B cell (primary cell): Measurements from ENCODE around the gene NEMP2. TPM values are rescaled to one million over a fixed set of nuclear protein-coding genes. Genes with fewer than 3 reads are reported as not detected.

Experiments used
- ATAC-seq: fragments of 200-7000 bp; cut with Tn5 transposase; one replicate; pipeline ENCODE4 v1.10.0; 2021; ENCODE audit warnings: low read depth, mild to moderate bottlenecking, moderate number of reproducible peaks, moderate library complexity
- CTCF ChIA-PET: fragments of 350-600 bp; sonication (Branson Sonifier 250); formaldehyde crosslinking; loops from one replicate; lab custom pipeline; 2021; ENCODE audit warnings: antibody characterized with exemption, inconsistent platforms; lab: Charles Lee
- POLR2A ChIA-PET: fragments of 350-600 bp; sonication (Branson Sonifier 250); formaldehyde crosslinking; loops from one replicate; lab custom pipeline; 2021; ENCODE audit warnings: antibody characterized with exemption; lab: Charles Lee
- DNase-seq: peaks from one replicate; pipeline ENCODE4 v3.0.0; 2013
- H2AFZ ChIP-seq: 2 replicates; pipeline ENCODE4 v1.6.1; 2012; ENCODE audit warnings: mild to moderate bottlenecking, low read depth, low read length; ENCODE audit not compliant: insufficient read depth, poor library complexity, severe bottlenecking
- H3K27ac ChIP-seq, 2 donors: 1 replicate in 1 of 2; 2 replicates in 1 of 2; pipeline ENCODE4 v1.5.1; 2012 to 2013; ENCODE audit warnings: low read length in 2 of 2, mild to moderate bottlenecking in 2 of 2, moderate library complexity in 1 of 2
- H3K27me3 ChIP-seq, 4 experiments: fragments of 200-600 bp in 1 of 4; sonication (generic) in 1 of 4; replicated peaks in 1 of 4; 1 replicate in 2 of 4; 2 replicates in 2 of 4; pipeline versions ENCODE4 v1.6.1 to v1.7.0; 2013 to 2016; ENCODE audit warnings: low read length in 3 of 4, mild to moderate bottlenecking in 2 of 4, mixed read lengths in 1 of 4, moderate library complexity in 1 of 4; ENCODE audit not compliant: insufficient read depth in 4 of 4, control insufficient read depth in 3 of 4; ENCODE audit errors: control extremely low read depth in 1 of 4
- H3K36me3 ChIP-seq, 2 experiments: replicated peaks in 1 of 2; 1 replicate in 1 of 2; 2 replicates in 1 of 2; pipeline versions ENCODE4 v1.6.1 to v1.7.1; 2013; ENCODE audit warnings: low read length in 1 of 2; ENCODE audit not compliant: insufficient read depth in 2 of 2, control insufficient read depth in 1 of 2; ENCODE audit errors: control extremely low read depth in 1 of 2, extremely low read depth in 1 of 2
- H3K4me1 ChIP-seq, 2 donors: fragments of 200-600 bp in 1 of 2; sonication (generic) in 1 of 2; 1 replicate in 1 of 2; 2 replicates in 1 of 2; pipeline versions ENCODE4 v1.5.1 to v1.6.1; 2013 to 2017; ENCODE audit warnings: low read length in 2 of 2; ENCODE audit not compliant: control insufficient read depth in 2 of 2, insufficient read depth in 2 of 2
- H3K4me2 ChIP-seq: replicated peaks from 2 replicates; pipeline ENCODE3; 2012; ENCODE audit warnings: mild to moderate bottlenecking, low read depth, low read length; ENCODE audit not compliant: poor library complexity, severe bottlenecking
- H3K4me3 ChIP-seq, 5 experiments: fragments of 200-600 bp in 1 of 5; sonication (generic) in 1 of 5; 1 replicate in 3 of 5; 2 replicates in 2 of 5; pipeline versions ENCODE4 v1.5.1 to v1.7.0; 2011 to 2016; ENCODE audit warnings: low read length in 4 of 5, mild to moderate bottlenecking in 4 of 5, low read depth in 2 of 5, control low read depth in 1 of 5, moderate library complexity in 1 of 5; ENCODE audit not compliant: insufficient read depth in 1 of 5; ENCODE audit errors: control extremely low read depth in 1 of 5, extremely low read depth in 1 of 5
- H3K79me2 ChIP-seq: fragments of 200-600 bp; sonication (generic); one replicate; pipeline ENCODE4 v1.6.0; 2016; ENCODE audit warnings: low read length; ENCODE audit not compliant: control insufficient read depth, insufficient read depth
- H3K9ac ChIP-seq: fragments of 200-600 bp; sonication (generic); 2 replicates; pipeline ENCODE4 v1.6.1; 2017; ENCODE audit warnings: mild to moderate bottlenecking, low read length, moderate library complexity
- H3K9me3 ChIP-seq, 3 donors: one replicate each; pipeline versions ENCODE4 v1.6.1 to v1.7.1; 2013; ENCODE audit warnings: low read length in 2 of 3; ENCODE audit not compliant: control insufficient read depth in 2 of 3, insufficient read depth in 1 of 3; ENCODE audit errors: control extremely low read depth in 1 of 3
- H4K20me1 ChIP-seq: 2 replicates; pipeline ENCODE4 v1.6.0; 2012; ENCODE audit warnings: mild to moderate bottlenecking, low read length; ENCODE audit not compliant: insufficient read depth, control insufficient read depth, poor library complexity, severe bottlenecking
- H3K27ac Mint-ChIP-seq: one replicate; pipeline ENCODE4 v1.8.0; 2021; ENCODE audit warnings: mixed read lengths
- H3K27me3 Mint-ChIP-seq: one replicate; pipeline ENCODE4 v1.8.0; 2021; ENCODE audit warnings: mixed read lengths
- H3K4me1 Mint-ChIP-seq: one replicate; pipeline ENCODE4 v1.8.0; 2021; ENCODE audit warnings: mixed read lengths
- H3K4me3 Mint-ChIP-seq: one replicate; pipeline ENCODE4 v1.8.0; 2021; ENCODE audit warnings: mixed read lengths
- H3K9me3 Mint-ChIP-seq: one replicate; pipeline ENCODE4 v1.8.0; 2022; ENCODE audit warnings: mixed read lengths; ENCODE audit not compliant: insufficient read depth
- CTCF ChIP-seq: fragments of 200-600 bp; IDR thresholded peaks from one replicate; pipeline ENCODE4 v1.8.0; 2022; ENCODE audit warnings: antibody characterized with exemption, mild to moderate bottlenecking
- EZH2 ChIP-seq: IDR thresholded peaks from 2 replicates; pipeline ENCODE4 v1.6.1; 2012; ENCODE audit warnings: borderline replicate concordance, low read depth, mild to moderate bottlenecking, moderate library complexity, low read length; ENCODE audit not compliant: insufficient read depth, poor library complexity, severe bottlenecking
- WGBS: methylation state at CpG from one replicate; pipeline ENCODE4 v1.1.5; 2013; ENCODE audit warnings: missing lambda C conversion rate; ENCODE audit not compliant: insufficient coverage; 5-methylcytosine and 5-hydroxymethylcytosine counted together
- intact Hi-C: fragments of 100-400 bp; cut with micrococcal nuclease; formaldehyde crosslinking; loops from one replicate; pipeline ENCODE4 v1.10.0; 2022
- polyA plus RNA-seq: library from polyadenylated mRNA; depleted of rRNA; stranded (reverse); fragments of >200 nt; gene quantifications from 2 replicates; pipeline ENCODE4 v1.2.3, GENCODE V29; 2012
- total RNA-seq, 2 donors: library from RNA; stranded (reverse); fragments of 120-200 nt in 1 of 2; gene quantifications; 1 replicate in 1 of 2; 2 replicates in 1 of 2; pipeline versions ENCODE4 v1.2.3 to v1.2.4, GENCODE V29; 2013 to 2022

The NEMP2 gene
- total and polyA plus RNA-seq, 2 donors (not counting 1 experiment from before 2014, with no cell fraction given): 1.3 to 17.3 TPM

GRCh38 chr2:190533175-190533967, 1.2 kb downstream of the NEMP2 start:
- WGBS: 24% methylated on average over 5 of the region's 10 CpGs
- no peak for TF ChIP-seq CTCF
- no peak for TF ChIP-seq EZH2
- no peak for ATAC-seq
- intact Hi-C loops: loop anchor here (5.0 to 10.0 kb wide), 6 partner anchors 49 to 1089 kb away; partner anchors contain the start of genes ORMDL1, PMS1 and WDR75
- H4K20me1 ChIP-seq: no peaks in the 10 kb centered on the region
- POLR2A ChIA-PET: interaction anchor here (0.5 to 2.0 kb wide), 8 partner anchors 115 to 1084 kb away, joined by 3 to 15 read pairs (median 3); partner anchors contain the start of genes GLS, MFSD6 and OSGEPL1
- H3K4me3 ChIP-seq: peak overlapping the region; percentile 80 to 92 (median 83)
- H3K4me1 ChIP-seq: peaks cover 27 to 34% of the 10 kb centered on the region in 2 donors
- H3K79me2 ChIP-seq: peaks cover 36% of the 10 kb centered on the region
- no peaks in the 10 kb centered on the region for H3K27me3 ChIP-seq
- Mint-ChIP-seq H3K4me3 (peak overlapping the region; percentile 97), H3K4me1 (peaks cover 65% of the 10 kb centered on the region), H3K27ac (peak overlapping the region; percentile 100), H3K9me3 (peaks cover 2% of the 10 kb centered on the region), H3K27me3 (no peaks in the 10 kb centered on the region)
- CTCF ChIA-PET: interaction anchor here (0.7 to 2.0 kb wide), 3 partner anchors 117 to 376 kb away, joined by 3 to 9 read pairs (median 4); no protein-coding TSS in a partner anchor
- DNase-seq: no peak
- H3K4me2 ChIP-seq: peak overlapping the region; percentile 82
- H3K9me3 ChIP-seq: peaks cover 0 to 2% (median 0%) of the 10 kb centered on the region in 3 donors
- no peaks in the 10 kb centered on the region for H3K36me3 ChIP-seq
- peak overlapping the region; percentile 87 for H2AFZ ChIP-seq
- peak overlapping the region; percentile 87 for H3K9ac ChIP-seq
- peak overlapping the region; percentile 94 to 95 for H3K27ac ChIP-seq
